ENCODE measurements around the gene GFRA1. TPM values are rescaled to one million over a fixed set of nuclear protein-coding genes. Genes with fewer than 3 reads are reported as not detected.
A peak's percentile ranks its signal among the peaks of the same experiment; 100 is the strongest.

GFRA1 gene
- total RNA-seq (100 to 1,000 TPM in 1 of 4 donors, 10 to 100 TPM in 3; 38.9 to 115 (median 69.1) TPM), polyA plus RNA-seq (1 to 10 TPM in 2 of 3 donors, under 1 TPM in 1; under 0.01 to 6.3 (median 1.8) TPM)

DNA sequence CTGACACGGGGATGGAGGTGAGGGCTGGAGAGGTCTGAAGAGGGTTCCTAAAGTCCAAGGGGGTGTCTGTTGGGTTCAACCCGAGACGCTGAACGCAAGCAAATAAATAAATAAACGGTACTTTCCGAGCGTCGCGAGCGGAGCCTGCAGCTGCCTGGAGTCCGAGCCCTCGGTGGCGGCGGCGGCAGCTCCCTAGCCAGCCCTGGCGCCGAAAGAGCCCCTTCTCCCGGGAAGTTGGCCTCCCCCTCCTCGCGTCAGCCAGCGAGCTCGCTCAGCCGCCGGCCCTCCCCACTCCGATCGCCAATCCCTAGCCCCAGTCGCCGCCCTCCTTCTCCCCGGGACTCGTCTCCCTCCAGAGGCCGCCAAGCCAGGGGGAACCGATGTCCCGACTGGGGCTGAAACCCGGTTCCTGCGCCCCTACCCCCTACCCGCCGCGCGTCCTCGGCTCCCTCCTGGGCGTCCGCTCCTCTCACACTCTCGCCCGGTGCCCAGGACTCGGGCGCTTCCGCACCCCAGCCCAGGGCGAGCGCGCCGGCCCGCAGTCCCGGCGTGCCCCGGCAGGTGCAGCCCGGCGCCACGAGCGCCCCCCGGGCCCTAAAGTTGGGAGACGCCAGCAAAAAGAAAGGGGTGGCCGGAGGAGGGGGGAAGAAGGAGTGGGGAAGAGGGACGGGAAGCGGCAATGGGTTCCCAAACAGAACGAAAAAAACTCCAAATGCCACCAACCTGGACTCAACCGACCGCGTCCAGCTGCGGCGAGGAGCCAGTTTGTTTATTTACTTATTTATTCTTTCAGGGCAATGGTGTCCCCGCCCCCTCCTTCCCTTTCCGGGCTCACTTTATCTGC, at the start of gene GFRA1:
TSS of gene GFRA1 (minus strand) at position 767 of the 844 bp plus-strand sequence. CDS start 1,177 bp downstream, outside the sequence.
- peak; percentile 74 for DNase-seq

GRCh38 chr10:116316503-116316902, 43.5 kb upstream of the GFRA1 start:
- Histone ChIP-seq H3K9me3 (no peaks in the 10 kb centered on the region), H3K4me3 (no peak overlapping the region), H3K36me3 (no peaks in the 10 kb centered on the region), H3K27me3 (no peaks in the 10 kb centered on the region), H3K27ac (no peak overlapping the region), H3K4me1 (no peaks in the 10 kb centered on the region)
- no peak for DNase-seq
- intact Hi-C loops (cut with DNase I) = no loop called here
- WGBS, 2 donors = 9 to 25% methylated on average over 2 of the region's 2 CpGs
- no peak for TF ChIP-seq POLR2A (IDR thresholded peaks at IDR 0.05)

More for the DNA sequence above, at the start of gene GFRA1:
- H3K4me3 ChIP-seq = peak within 1 kb of the TSS; percentile 53 to 66 (median 57)
- no peaks in the 10 kb centered on the region for H3K9me3 ChIP-seq
- no peaks in the 10 kb centered on the region for H3K36me3 ChIP-seq
- H3K27ac ChIP-seq = peak within 1 kb of the TSS; percentile 75 to 80 (median 76)
- TF ChIP-seq POLR2A (IDR thresholded peaks at IDR 0.05) (no peak), POLR2AphosphoS5 (IDR thresholded peaks at IDR 0.05) (peak in 1 of 4 donors; percentile 23), EP300 (IDR thresholded peaks at IDR 0.05) (no peak)
- TF ChIP-seq, protein P1, sequence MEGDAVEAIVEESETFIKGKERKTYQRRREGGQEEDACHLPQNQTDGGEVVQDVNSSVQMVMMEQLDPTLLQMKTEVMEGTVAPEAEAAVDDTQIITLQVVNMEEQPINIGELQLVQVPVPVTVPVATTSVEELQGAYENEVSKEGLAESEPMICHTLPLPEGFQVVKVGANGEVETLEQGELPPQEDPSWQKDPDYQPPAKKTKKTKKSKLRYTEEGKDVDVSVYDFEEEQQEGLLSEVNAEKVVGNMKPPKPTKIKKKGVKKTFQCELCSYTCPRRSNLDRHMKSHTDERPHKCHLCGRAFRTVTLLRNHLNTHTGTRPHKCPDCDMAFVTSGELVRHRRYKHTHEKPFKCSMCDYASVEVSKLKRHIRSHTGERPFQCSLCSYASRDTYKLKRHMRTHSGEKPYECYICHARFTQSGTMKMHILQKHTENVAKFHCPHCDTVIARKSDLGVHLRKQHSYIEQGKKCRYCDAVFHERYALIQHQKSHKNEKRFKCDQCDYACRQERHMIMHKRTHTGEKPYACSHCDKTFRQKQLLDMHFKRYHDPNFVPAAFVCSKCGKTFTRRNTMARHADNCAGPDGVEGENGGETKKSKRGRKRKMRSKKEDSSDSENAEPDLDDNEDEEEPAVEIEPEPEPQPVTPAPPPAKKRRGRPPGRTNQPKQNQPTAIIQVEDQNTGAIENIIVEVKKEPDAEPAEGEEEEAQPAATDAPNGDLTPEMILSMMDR (IDR thresholded peaks at IDR 0.05) = peak in 1 of 4 experiments; percentile 17
- WGBS, 2 donors = 1 to 2% methylated on average over 72 of the region's 72 CpGs
- peaks cover 19 to 69% (median 36%) of the 10 kb centered on the region in 3 donors for H3K27me3 ChIP-seq
- intact Hi-C loops (cut with DNase I) = loop anchor here (5.0 kb wide), 2 partner anchors 200 to 325 kb away; no protein-coding TSS in a partner anchor
- H3K4me1 ChIP-seq = peaks cover 0 to 48% (median 38%) of the 10 kb centered on the region in 4 donors

GRCh38 chr10:116312548-116312947, 39.5 kb upstream of the GFRA1 start:
- no peak for DNase-seq
- no peaks in the 10 kb centered on the region for H3K9me3 ChIP-seq
- intact Hi-C loops (cut with DNase I) = no loop called here
- H3K4me1 ChIP-seq = no peaks in the 10 kb centered on the region
- no peak overlapping the region for H3K27ac ChIP-seq
- H3K4me3 ChIP-seq = no peak overlapping the region
- no peaks in the 10 kb centered on the region for H3K36me3 ChIP-seq
- WGBS, 2 donors = 73 to 86% methylated on average over 4 of the region's 4 CpGs
- TF ChIP-seq POLR2A (IDR thresholded peaks at IDR 0.05) (no peak), EP300 (IDR thresholded peaks at IDR 0.05) (no peak), POLR2AphosphoS5 (IDR thresholded peaks at IDR 0.05) (no peak)
- TF ChIP-seq, protein P1 (IDR thresholded peaks at IDR 0.05) = no peak
- H3K27me3 ChIP-seq = no peaks in the 10 kb centered on the region

DNA sequence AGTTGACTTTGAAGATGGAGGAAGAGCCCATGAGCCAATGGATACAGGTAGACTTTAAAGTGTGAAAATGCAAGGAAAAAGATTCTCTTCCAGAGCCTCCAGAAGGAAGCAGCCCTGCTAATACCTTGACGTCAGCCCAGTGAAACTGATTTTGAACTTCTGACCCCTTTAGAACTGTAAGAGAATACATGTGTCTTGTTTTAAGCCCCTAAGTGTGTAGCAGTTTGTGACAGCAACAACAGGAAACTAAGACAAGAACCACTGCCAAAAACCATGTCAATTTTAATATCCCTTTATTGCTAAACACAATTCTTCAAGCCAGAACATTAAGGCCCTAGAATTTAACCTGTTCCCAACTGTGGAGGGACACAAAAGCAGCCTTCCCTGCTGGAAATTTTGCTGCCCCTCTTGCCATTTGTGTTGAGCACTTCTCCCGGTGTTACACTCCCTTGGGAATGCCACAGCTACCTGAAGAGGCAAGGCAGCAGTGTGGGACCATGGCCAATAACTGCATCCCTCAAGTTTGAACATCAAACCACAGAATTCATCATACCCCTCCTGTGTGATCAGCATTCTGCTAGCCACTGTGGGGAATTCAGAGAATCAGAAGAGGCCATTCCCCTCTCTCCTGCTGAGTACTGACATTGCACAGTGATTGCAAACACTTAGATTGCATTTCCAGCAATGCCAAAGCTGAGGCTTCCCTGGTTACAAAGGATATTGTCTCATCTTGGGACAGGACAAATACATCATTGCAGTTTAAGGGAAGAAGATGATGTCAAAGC, 38.9 kb upstream of the GFRA1 start:
- H3K27me3 ChIP-seq = no peaks in the 10 kb centered on the region
- TF ChIP-seq POLR2AphosphoS5 (IDR thresholded peaks at IDR 0.05) (no peak), POLR2A (IDR thresholded peaks at IDR 0.05) (no peak), EP300 (IDR thresholded peaks at IDR 0.05) (no peak)
- TF ChIP-seq, protein P1 (IDR thresholded peaks at IDR 0.05) = no peak
- H3K4me3 ChIP-seq = no peak overlapping the region
- no peaks in the 10 kb centered on the region for H3K36me3 ChIP-seq
- WGBS, 2 donors = 49 to 67% methylated on average over 2 of the region's 2 CpGs
- no peaks in the 10 kb centered on the region for H3K4me1 ChIP-seq
- no peaks in the 10 kb centered on the region for H3K9me3 ChIP-seq
- intact Hi-C loops (cut with DNase I) = no loop called here
- DNase-seq = no peak
- H3K27ac ChIP-seq = no peak overlapping the region

DNA sequence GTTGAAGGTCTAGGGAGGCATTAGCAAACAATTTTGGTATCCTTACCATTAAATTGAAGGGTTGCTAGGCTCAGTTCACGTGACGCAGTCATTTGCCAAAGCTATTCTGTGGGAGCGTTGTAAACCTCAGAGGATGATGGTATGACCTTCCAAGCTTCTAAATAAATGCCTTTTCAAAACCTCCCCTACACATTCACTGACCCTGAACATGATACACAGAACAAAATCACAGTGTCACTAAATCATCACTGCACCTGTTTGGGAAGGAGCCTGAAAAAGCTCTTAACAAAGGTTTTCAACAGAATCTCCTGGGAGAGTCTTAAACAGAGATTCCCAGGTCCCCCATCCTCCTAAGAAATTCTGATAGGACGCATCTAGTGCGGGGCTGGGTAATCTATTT, 38.0 kb upstream of the GFRA1 start:
- no peak for DNase-seq
- H3K4me1 ChIP-seq = no peaks in the 10 kb centered on the region
- 73 to 85% methylated on average over 5 of the region's 5 CpGs for WGBS, 2 donors
- H3K36me3 ChIP-seq = no peaks in the 10 kb centered on the region
- H3K27ac ChIP-seq = no peak overlapping the region
- TF ChIP-seq, protein P1 (IDR thresholded peaks at IDR 0.05) = no peak
- TF ChIP-seq EP300 (IDR thresholded peaks at IDR 0.05) (no peak), POLR2A (IDR thresholded peaks at IDR 0.05) (no peak), POLR2AphosphoS5 (IDR thresholded peaks at IDR 0.05) (no peak)
- no peaks in the 10 kb centered on the region for H3K9me3 ChIP-seq
- no peak overlapping the region for H3K4me3 ChIP-seq
- no peaks in the 10 kb centered on the region for H3K27me3 ChIP-seq
- intact Hi-C loops (cut with DNase I) = no loop called here
